SK-N-SH treated with all-trans-retinoic acid at 6 μM for 48 hours (cell line): ENCODE measurements around the gene PARP8.

Experiments used
- ATAC-seq: fragments of 200-7000 bp; cut with Tn5 transposase; 3 replicates; pipeline ENCODE4 v1.9.1; 2020; ENCODE audit warnings: mild to moderate bottlenecking, moderate library complexity
- CREB5 ChIP-seq: fragments of 250-450 bp; sonication (Bioruptor Pico); IDR thresholded peaks from 2 replicates; pipeline ENCODE4 v1.5.1; 2020; ENCODE audit warnings: low read depth, mild to moderate bottlenecking, moderate library complexity
- CSDC2 ChIP-seq: fragments of 250-450 bp; sonication (Bioruptor Pico); IDR thresholded peaks from 2 replicates; pipeline ENCODE4 v1.5.0; 2020; ENCODE audit warnings: mild to moderate bottlenecking, moderate library complexity
- ESRRG ChIP-seq: fragments of 250-450 bp; sonication (Bioruptor Pico); IDR thresholded peaks from 2 replicates; pipeline ENCODE4 v1.6.1; 2021; ENCODE audit warnings: mild to moderate bottlenecking
- GLIS3 ChIP-seq: fragments of 250-450 bp; sonication (Bioruptor Pico); IDR thresholded peaks from 2 replicates; pipeline ENCODE4 v1.5.0; 2020; ENCODE audit warnings: mild to moderate bottlenecking, moderate library complexity
- ISL1 ChIP-seq: fragments of 250-450 bp; sonication (Bioruptor Pico); IDR thresholded peaks from 2 replicates; pipeline ENCODE4 v2.1.2; 2022; ENCODE audit warnings: mild to moderate bottlenecking, moderate library complexity
- OSR1 ChIP-seq: fragments of 250-450 bp; sonication (Bioruptor Pico); IDR thresholded peaks from 2 replicates; pipeline ENCODE4 v1.8.0; 2022; ENCODE audit warnings: moderate library complexity, mild to moderate bottlenecking, inconsistent platforms
- PATZ1 ChIP-seq: fragments of 250-450 bp; sonication (Bioruptor Pico); IDR thresholded peaks from 2 replicates; pipeline ENCODE4 v1.8.0; 2020; ENCODE audit warnings: mild to moderate bottlenecking, moderate library complexity, borderline replicate concordance
- POU6F1 ChIP-seq: fragments of 250-450 bp; sonication (Bioruptor Pico); IDR thresholded peaks from 2 replicates; pipeline ENCODE4 v1.8.0; 2021; ENCODE audit warnings: low read depth, mild to moderate bottlenecking, moderate library complexity, borderline replicate concordance
- PPARA ChIP-seq: fragments of 250-450 bp; sonication (Bioruptor Pico); IDR thresholded peaks from 2 replicates; pipeline ENCODE4 v1.5.0; 2020; ENCODE audit warnings: mild to moderate bottlenecking, borderline replicate concordance
- RARB ChIP-seq: fragments of 250-450 bp; sonication (Bioruptor Pico); IDR thresholded peaks from 2 replicates; pipeline ENCODE4 v1.8.0; 2021; ENCODE audit warnings: mild to moderate bottlenecking, moderate library complexity
- SNAI2 ChIP-seq: fragments of 250-450 bp; sonication (Bioruptor Pico); IDR thresholded peaks from 2 replicates; pipeline ENCODE4 v1.5.0; 2020; ENCODE audit warnings: mild to moderate bottlenecking, moderate library complexity
- TCF4 ChIP-seq: fragments of 250-450 bp; sonication (Bioruptor Pico); IDR thresholded peaks from 2 replicates; pipeline ENCODE4 v1.8.0; 2021; ENCODE audit warnings: mild to moderate bottlenecking, moderate library complexity, borderline replicate concordance
- TOX ChIP-seq: fragments of 250-450 bp; sonication (Bioruptor Pico); IDR thresholded peaks from 2 replicates; pipeline ENCODE4 v1.8.0; 2021; ENCODE audit warnings: mild to moderate bottlenecking, moderate library complexity, borderline replicate concordance
- TSHZ2 ChIP-seq: fragments of 250-450 bp; sonication (Bioruptor Pico); IDR thresholded peaks from 2 replicates; pipeline ENCODE4 v1.5.0; 2020; ENCODE audit warnings: mild to moderate bottlenecking, moderate library complexity
- ZC3H10 ChIP-seq: fragments of 250-450 bp; sonication (Bioruptor Pico); IDR thresholded peaks from 2 replicates; pipeline ENCODE4 v1.5.1; 2021; ENCODE audit warnings: mild to moderate bottlenecking, moderate library complexity
- ZFP3 ChIP-seq: fragments of 250-450 bp; sonication (Bioruptor Pico); IDR thresholded peaks from 2 replicates; pipeline ENCODE4 v1.5.0; 2020; ENCODE audit warnings: mild to moderate bottlenecking, moderate library complexity
- ZFP30 ChIP-seq: fragments of 450-650 bp; formaldehyde crosslinking; IDR thresholded peaks from 2 replicates; pipeline ENCODE4 v1.5.0; 2022; ENCODE audit warnings: mild to moderate bottlenecking, moderate library complexity
- ZNF565 ChIP-seq: fragments of 450-650 bp; formaldehyde crosslinking; conservative IDR thresholded peaks from 2 replicates; pipeline ENCODE4 v1.5.0; 2020; ENCODE audit warnings: low read depth, mild to moderate bottlenecking, moderate library complexity
- ZNF70 ChIP-seq: fragments of 450-650 bp; formaldehyde crosslinking; IDR thresholded peaks from 2 replicates; pipeline ENCODE4 v1.5.0; 2020; ENCODE audit warnings: mild to moderate bottlenecking, moderate library complexity
- ZNF8 ChIP-seq: fragments of 450-650 bp; formaldehyde crosslinking; IDR thresholded peaks from 2 replicates; pipeline ENCODE4 v1.5.0; 2020; ENCODE audit warnings: mild to moderate bottlenecking, moderate library complexity

PARP8 gene

GRCh38 chr5:50717651-50718050 lies 51.2 kb downstream of the PARP8 start:
- ATAC-seq, result no peak
- TF ChIP-seq CSDC2 (CRISPR knock-in tag) (no peak), ZC3H10 (no peak), PATZ1 (CRISPR knock-in tag) (no peak), CREB5 (no peak), TSHZ2 (CRISPR knock-in tag) (no peak), TCF4 (no peak), ZNF70 (CRISPR knock-in tag) (no peak), ESRRG (CRISPR knock-in tag) (no peak), ISL1 (CRISPR knock-in tag) (no peak)

- TF ChIP-seq ESRRG (CRISPR knock-in tag), result no peak
- TF ChIP-seq ISL1 (CRISPR knock-in tag), result no peak
- no peak for ATAC-seq
Measured at GRCh38 chr5:50720061-50720710, 53.7 kb downstream of the PARP8 start.

- TF ChIP-seq ZFP30 (CRISPR knock-in tag), result no peak
- no peak for TF ChIP-seq OSR1 (CRISPR knock-in tag)
- TF ChIP-seq ZFP3 (CRISPR knock-in tag), result no peak
- no peak for TF ChIP-seq ZC3H10
- TF ChIP-seq TOX (CRISPR knock-in tag), result no peak
- no peak for TF ChIP-seq POU6F1
- no peak for TF ChIP-seq GLIS3 (CRISPR knock-in tag)
- no peak for TF ChIP-seq ZNF565 (CRISPR knock-in tag)
- TF ChIP-seq PPARA (CRISPR knock-in tag), result no peak
- TF ChIP-seq TSHZ2 (CRISPR knock-in tag), result no peak
- TF ChIP-seq ZNF8 (CRISPR knock-in tag), result no peak
- TF ChIP-seq SNAI2, result no peak
- no peak for TF ChIP-seq TCF4
- TF ChIP-seq CREB5, result no peak
- TF ChIP-seq ESRRG (CRISPR knock-in tag), result no peak
- TF ChIP-seq RARB (CRISPR knock-in tag), result no peak
- ATAC-seq, result no peak
Measured at GRCh38 chr5:50722223-50722622, 55.8 kb downstream of the PARP8 start.
